Measurements from ENCODE around the gene MPP3. TPM values are rescaled to one million over a fixed set of nuclear protein-coding genes. Genes with fewer than 3 reads are reported as not detected.

Gene MPP3
- total RNA-seq, 6 donors from 2014 or later = 16.2 to 142 (median 38.5) TPM

DNA sequence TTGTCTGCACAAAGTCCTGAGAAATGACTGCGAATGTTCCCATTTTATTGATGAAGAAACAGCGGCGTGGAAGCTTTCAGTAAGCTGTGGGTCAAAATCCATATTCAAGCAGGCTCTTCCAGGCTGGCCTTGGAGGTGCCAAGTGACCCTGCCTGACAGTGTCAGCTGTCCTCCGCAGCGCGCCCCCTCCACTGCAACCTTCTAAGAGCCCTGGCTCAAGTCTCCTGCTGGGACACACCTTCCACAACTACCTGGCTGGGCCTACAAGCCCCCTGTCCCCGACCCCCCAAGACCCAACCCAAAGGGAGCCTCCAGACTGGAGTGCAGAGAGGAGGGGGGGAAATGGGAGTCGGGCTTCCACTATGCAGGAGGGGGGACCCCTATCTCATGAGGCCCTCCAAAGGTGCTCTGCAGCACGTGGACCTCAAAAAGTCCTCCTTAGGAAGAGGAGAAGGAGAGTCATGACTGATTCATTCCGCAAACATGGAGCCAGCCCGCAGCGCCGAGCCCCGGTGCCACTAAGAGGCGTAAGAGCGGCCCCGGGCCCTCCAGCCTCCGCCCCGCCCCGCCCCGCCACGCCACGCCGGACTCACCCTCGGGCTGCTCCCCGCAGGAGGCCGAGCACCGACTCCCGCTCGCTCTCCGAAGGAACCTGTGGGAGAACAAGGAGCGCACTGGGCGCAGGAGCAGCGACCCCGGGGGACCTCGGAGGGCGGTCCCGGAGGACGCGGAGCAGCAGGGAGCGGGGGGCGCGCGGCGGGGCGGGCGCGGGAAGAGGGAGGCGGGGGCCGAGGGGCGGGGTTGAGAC, 574 bp downstream of the MPP3 start:
- whole genome bisulfite sequencing, 2 donors = 26 to 42% methylated on average over 7 to 13 of the region's 51 CpGs
- H3K4me3 ChIP-seq = peak overlapping the region; percentile 38 to 87 (median 78)
- no peaks in the 10 kb centered on the region for H3K9me3 ChIP-seq
- peaks cover 26 to 43% (median 35%) of the 10 kb centered on the region in 4 donors for H3K4me1 ChIP-seq
- ATAC-seq (ENCODE audit: low FRiP score in 2 of 2) (peak; percentile 20 to 88), DNase-seq (peak; percentile 64 to 93)
- peaks cover 0 to 34% (median 9%) of the 10 kb centered on the region in 4 donors for H3K36me3 ChIP-seq
- H3K27me3 ChIP-seq = peaks cover 0 to 7% (median 0%) of the 10 kb centered on the region in 4 donors
- TF ChIP-seq EP300 (IDR thresholded peaks at IDR 0.05) = no peak
- no peak for TF ChIP-seq POLR2AphosphoS5 (IDR thresholded peaks at IDR 0.05)
- no peak for TF ChIP-seq POLR2A (IDR thresholded peaks at IDR 0.05)
- TF ChIP-seq, protein P1, sequence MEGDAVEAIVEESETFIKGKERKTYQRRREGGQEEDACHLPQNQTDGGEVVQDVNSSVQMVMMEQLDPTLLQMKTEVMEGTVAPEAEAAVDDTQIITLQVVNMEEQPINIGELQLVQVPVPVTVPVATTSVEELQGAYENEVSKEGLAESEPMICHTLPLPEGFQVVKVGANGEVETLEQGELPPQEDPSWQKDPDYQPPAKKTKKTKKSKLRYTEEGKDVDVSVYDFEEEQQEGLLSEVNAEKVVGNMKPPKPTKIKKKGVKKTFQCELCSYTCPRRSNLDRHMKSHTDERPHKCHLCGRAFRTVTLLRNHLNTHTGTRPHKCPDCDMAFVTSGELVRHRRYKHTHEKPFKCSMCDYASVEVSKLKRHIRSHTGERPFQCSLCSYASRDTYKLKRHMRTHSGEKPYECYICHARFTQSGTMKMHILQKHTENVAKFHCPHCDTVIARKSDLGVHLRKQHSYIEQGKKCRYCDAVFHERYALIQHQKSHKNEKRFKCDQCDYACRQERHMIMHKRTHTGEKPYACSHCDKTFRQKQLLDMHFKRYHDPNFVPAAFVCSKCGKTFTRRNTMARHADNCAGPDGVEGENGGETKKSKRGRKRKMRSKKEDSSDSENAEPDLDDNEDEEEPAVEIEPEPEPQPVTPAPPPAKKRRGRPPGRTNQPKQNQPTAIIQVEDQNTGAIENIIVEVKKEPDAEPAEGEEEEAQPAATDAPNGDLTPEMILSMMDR (IDR thresholded peaks at IDR 0.05) = no peak
- H3K27ac ChIP-seq = peak overlapping the region; percentile 75 to 90 (median 81)

DNA sequence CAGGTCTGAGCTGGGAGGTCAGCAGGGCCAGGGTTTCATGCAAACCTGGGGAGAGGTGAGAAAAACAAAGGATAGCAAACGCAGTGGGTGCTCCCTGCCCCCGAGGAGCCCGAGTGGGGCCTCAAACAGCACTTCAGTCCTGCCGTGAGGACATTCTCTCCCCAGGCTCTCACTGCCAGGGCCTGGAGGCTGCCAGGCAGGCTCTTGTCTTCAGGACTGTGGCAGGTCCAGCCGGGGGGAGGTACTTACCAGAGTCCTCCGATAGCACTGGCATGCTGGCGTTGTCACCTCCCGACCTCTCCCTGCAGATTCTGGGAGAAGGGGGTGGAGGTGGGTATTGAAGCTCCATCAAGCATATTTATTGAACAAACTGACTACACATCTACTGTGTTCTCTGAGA, 1.3 kb downstream of the MPP3 start:
- H3K4me1 ChIP-seq = peaks cover 26 to 43% (median 35%) of the 10 kb centered on the region in 4 donors
- peak overlapping the region in 3 of 4 donors; percentile 75 to 90 (median 84) for H3K27ac ChIP-seq
- TF ChIP-seq POLR2A (IDR thresholded peaks at IDR 0.05) = peak in 1 of 4 donors; percentile 10
- TF ChIP-seq, protein P1 (IDR thresholded peaks at IDR 0.05) = no peak
- ATAC-seq (ENCODE audit: low FRiP score in 2 of 2) (peak in 1 of 2 donors; percentile 50), DNase-seq (peak in 1 of 2 donors; percentile 89)
- peaks cover 0 to 7% (median 0%) of the 10 kb centered on the region in 4 donors for H3K27me3 ChIP-seq
- H3K36me3 ChIP-seq = peaks cover 0 to 40% (median 12%) of the 10 kb centered on the region in 4 donors
- 59 to 100% methylated on average over 1 to 8 of the region's 8 CpGs for WGBS, 2 donors
- H3K9me3 ChIP-seq = no peaks in the 10 kb centered on the region
- peak overlapping the region in 3 of 4 donors; percentile 69 to 87 (median 87) for H3K4me3 ChIP-seq

DNA sequence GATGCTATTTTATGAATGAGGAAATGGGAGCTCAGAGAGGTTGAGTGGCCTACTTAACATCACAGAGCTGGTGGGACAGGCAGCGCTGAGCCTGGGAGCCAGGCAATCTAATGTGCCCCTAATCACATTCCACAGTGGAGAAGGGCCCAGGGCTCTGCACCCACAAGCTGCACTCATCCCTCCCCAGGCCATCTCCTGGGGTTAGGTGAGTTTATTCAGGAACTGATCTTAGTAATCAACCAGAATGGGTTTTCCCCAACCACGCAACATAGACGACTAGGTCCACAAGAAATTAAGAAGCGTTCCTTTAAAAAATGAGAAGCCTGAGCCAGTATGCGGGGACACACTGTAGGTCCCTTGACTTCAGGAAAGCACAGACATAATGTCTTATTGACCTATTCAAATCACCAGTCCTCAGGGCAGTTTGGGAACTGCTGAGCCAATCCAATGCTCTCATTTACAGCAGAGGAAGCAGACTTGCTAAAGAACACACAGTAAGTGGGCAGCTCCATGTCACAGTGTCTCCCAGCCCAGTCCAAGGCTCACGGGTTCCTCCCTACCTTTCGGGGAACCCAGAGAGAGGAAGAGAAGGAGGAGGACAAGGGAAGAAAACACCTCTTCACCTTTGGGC, 2.3 kb downstream of the MPP3 start:
- Histone ChIP-seq H3K4me1 (peaks cover 26 to 43% (median 35%) of the 10 kb centered on the region in 4 donors), H3K9me3 (no peaks in the 10 kb centered on the region), H3K36me3 (peaks cover 1 to 50% (median 17%) of the 10 kb centered on the region in 4 donors), H3K4me3 (no peak overlapping the region), H3K27ac (peak overlapping the region in 2 of 4 donors; percentile 75 to 90), H3K27me3 (peaks cover 0 to 7% (median 0%) of the 10 kb centered on the region in 4 donors)
- ATAC-seq (ENCODE audit: low FRiP score in 2 of 2) (no peak), DNase-seq (no peak)
- TF ChIP-seq POLR2A (IDR thresholded peaks at IDR 0.05) = no peak
- WGBS, 2 donors = 83 to 84% methylated on average over 7 of the region's 7 CpGs

DNA sequence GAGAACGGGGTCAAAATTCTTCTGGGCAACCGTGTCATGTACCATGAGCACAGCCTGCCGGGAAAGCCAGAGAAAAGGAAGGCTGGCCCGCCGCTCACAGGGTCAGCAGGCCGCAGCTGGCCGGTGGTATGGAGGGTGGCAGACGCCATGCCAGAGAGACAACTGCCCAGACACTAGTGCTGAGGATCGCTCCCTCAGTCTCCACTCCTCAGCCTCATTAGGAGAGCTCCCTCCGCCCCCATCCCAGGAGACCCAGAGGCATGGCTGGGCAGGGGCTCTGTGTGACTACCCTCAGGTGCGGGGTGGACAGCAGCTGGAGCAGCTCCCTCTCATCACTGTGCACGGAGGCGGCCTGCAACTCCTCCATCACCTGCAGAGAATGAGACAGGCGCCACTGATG, 3.2 kb downstream of the MPP3 start:
- peaks cover 4 to 57% (median 22%) of the 10 kb centered on the region in 4 donors for H3K36me3 ChIP-seq
- 92 to 95% methylated on average over 10 to 13 of the region's 14 CpGs for WGBS, 2 donors
- ATAC-seq (ENCODE audit: low FRiP score in 2 of 2) = no peak
- no peaks in the 10 kb centered on the region for H3K9me3 ChIP-seq
- peak overlapping the region in 1 of 4 donors; percentile 8 for H3K27ac ChIP-seq
- H3K4me3 ChIP-seq = no peak overlapping the region
- no peak for DNase-seq
- peaks cover 0 to 7% (median 0%) of the 10 kb centered on the region in 4 donors for H3K27me3 ChIP-seq
- H3K4me1 ChIP-seq = peaks cover 27 to 45% (median 35%) of the 10 kb centered on the region in 4 donors
- no peak for TF ChIP-seq EP300 (IDR thresholded peaks at IDR 0.05)

DNA sequence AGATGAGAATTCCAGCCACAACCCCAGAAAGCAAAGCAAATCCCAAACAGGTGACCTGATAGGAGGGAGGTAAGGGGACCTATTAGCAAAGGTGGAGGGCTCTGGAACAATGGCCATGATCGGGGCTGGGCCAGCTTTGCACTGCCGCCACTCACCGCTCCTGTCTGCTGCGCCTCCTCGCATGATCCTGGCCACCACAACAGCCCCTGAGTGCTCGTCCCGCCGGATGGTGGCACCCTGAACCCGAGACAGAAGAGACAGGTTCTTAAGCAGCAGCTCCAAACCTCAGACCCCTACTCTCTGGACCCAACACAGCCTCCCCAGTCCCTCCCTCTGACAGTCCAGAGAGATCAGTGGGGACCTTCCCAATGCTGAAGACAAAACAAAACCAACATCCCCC, 5.3 kb downstream of the MPP3 start:
- TF ChIP-seq, protein P1 (IDR thresholded peaks at IDR 0.05) = no peak
- TF ChIP-seq POLR2A (IDR thresholded peaks at IDR 0.05) (no peak), EP300 (IDR thresholded peaks at IDR 0.05) (no peak), POLR2AphosphoS5 (IDR thresholded peaks at IDR 0.05) (no peak)
- Histone ChIP-seq H3K36me3 (peaks cover 4 to 57% (median 22%) of the 10 kb centered on the region in 4 donors), H3K27ac (no peak overlapping the region), H3K4me3 (no peak overlapping the region), H3K9me3 (no peaks in the 10 kb centered on the region), H3K27me3 (peaks cover 0 to 3% (median 0%) of the 10 kb centered on the region in 4 donors), H3K4me1 (peaks cover 36 to 55% (median 42%) of the 10 kb centered on the region in 4 donors)
- 93 to 100% methylated on average over 9 of the region's 9 CpGs for WGBS, 2 donors
- DNase-seq (no peak), ATAC-seq (ENCODE audit: low FRiP score in 2 of 2) (no peak)

All from upper lobe of left lung (tissue), 6 donors.